Stimulated activated memory B cell treated with anti-CD40 and anti-IgM and Interleukin-4, amounts not matched to agents 10 μg/mL and 1 μg/mL and 100 μg/mL, for 72 hours (primary cell): ENCODE measurements around the gene OR4D6.

Experiments
- ATAC-seq: fragments of 150-1000 bp; cut with Tn5 transposase; 2 replicates; pipeline ENCODE4 v1.10.0; 2021
- H3K27ac Mint-ChIP-seq: one replicate; pipeline ENCODE4 v1.8.0; 2022; ENCODE audit warnings: mild to moderate bottlenecking, mixed read lengths
- H3K27me3 Mint-ChIP-seq: one replicate; pipeline ENCODE4 v1.8.0; 2022; ENCODE audit warnings: mixed read lengths
- H3K36me3 Mint-ChIP-seq: one replicate; pipeline ENCODE4 v1.8.0; 2022; ENCODE audit warnings: mixed read lengths
- H3K4me1 Mint-ChIP-seq: one replicate; pipeline ENCODE4 v1.8.0; 2022; ENCODE audit warnings: mixed read lengths
- H3K4me3 Mint-ChIP-seq: one replicate; pipeline ENCODE4 v1.8.0; 2022; ENCODE audit warnings: mild to moderate bottlenecking, moderate library complexity, mixed read lengths
- H3K9me3 Mint-ChIP-seq: one replicate; pipeline ENCODE4 v1.8.0; 2022; ENCODE audit warnings: mixed read lengths

OR4D6 gene

DNA sequence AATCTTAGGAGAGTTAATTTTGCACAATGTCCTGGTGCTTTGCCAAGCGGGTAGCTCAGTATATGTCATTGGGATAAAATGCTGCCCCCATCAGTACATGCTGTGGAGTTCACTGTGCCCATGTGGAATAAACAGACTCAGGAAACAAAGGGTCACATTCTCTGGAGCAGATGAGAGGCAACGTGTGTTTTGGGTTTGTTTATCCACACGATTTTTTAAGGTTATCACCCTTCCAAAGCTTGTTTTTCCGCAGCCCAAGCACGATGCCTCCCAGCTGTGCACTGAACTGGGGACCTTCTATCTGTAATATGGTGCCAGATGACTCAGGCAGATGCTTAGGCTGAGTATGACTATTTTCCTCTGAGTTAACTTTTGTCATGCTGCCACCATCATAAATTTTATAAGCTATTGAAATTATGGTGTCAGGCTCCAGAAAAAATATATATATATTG is 6.5 kb downstream of the OR4D6 start:
- Mint-ChIP-seq H3K4me1 (no peaks in the 10 kb centered on the region), H3K9me3 (no peaks in the 10 kb centered on the region), H3K4me3 (no peak overlapping the region), H3K27me3 (peaks cover 56% of the 10 kb centered on the region), H3K27ac (no peak overlapping the region), H3K36me3 (no peaks in the 10 kb centered on the region)
- ATAC-seq, result no peak

DNA sequence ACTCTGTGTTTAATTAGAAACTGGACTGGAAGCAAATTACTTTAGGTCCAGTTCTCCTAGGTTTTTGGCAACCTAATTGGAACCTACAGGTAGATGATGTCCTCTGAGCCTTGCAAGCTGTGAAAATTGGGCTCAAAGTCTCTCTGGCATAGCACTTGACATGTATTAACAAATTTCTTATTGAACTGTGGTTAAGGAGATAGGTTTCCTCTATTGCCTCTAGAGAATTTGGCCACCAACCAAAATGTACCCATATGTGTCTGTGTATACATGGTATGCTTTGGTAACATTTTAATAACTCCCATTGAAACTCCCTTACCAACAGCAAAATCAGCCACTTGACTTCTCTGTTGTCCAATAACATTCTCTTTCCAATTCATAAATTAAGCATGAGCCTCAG is 16.3 kb downstream of the OR4D6 start, which contains the start of gene OR4D10:
TSS of gene OR4D10 (plus strand) at position 301 of the 400 bp plus-strand sequence. CDS start 4,115 bp downstream, outside the sequence.
- peaks cover 16% of the 10 kb centered on the region for H3K27me3 Mint-ChIP-seq
- no peak within 1 kb of the TSS for H3K4me3 Mint-ChIP-seq
- H3K27ac Mint-ChIP-seq, result no peak within 1 kb of the TSS
- H3K4me1 Mint-ChIP-seq, result peaks cover 12% of the 10 kb centered on the region
- no peak for ATAC-seq
- no peaks in the 10 kb centered on the region for H3K9me3 Mint-ChIP-seq
- no peaks in the 10 kb centered on the region for H3K36me3 Mint-ChIP-seq

DNA sequence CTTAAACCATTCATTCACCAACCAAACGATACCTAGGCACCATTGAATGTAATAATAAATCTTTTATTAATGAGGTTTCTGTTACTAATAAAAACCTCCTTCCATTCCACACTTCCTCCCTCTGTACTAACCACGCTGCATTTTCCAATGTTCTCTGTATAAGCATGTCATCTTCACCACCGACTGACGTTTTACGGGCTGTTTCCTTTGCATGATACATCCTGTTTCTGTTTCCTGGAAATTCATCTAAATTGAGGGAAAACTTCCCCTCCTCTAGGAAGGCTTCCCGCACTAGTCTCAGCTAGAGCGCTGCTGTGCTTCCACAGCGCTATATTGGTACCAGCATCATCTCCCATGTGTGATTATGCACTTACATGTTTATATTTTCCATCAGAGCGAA is 18.4 kb downstream of the OR4D6 start:
- Mint-ChIP-seq H3K9me3 (no peaks in the 10 kb centered on the region), H3K4me3 (no peak overlapping the region), H3K4me1 (peaks cover 12% of the 10 kb centered on the region), H3K27me3 (no peaks in the 10 kb centered on the region), H3K36me3 (no peaks in the 10 kb centered on the region), H3K27ac (no peak overlapping the region)
- no peak for ATAC-seq

DNA sequence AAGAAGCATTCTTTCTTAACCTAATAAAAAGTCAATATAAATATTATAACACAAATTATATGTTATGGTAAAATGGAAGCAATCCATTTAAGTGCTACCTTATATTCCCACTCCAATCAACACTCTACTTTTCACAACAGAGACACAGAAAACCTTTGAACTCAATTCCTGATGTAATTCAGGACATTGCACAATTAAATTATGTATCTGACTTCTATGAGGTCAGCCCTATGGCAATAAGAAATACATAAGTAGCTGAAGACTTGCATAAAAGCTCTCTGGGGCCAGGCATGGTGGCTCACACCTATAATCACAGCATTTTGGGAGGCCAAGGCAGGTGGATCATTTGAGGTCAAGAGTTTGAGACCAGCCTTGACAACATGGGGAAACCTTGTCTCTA is 23.1 kb downstream of the OR4D6 start:
- no peak overlapping the region for H3K4me3 Mint-ChIP-seq
- ATAC-seq, result no peak

DNA sequence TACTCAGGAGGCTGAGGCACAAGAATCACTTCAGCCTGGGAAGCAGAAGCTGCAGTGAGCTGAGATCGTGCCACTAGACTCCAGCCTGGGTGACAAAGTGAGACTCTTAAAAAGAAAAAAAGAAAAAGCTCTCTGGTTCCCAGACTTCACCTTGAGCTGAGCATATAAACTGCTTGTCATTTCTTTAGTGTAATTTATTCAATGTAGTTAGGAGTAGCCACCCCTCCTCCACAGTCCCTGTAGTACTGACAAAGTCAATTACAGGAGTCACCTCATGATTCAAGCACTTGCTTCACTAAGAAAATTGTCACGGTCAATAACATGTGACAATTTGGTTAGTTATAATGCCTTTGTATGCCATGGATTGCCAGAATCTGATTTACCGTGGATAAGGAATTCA is 23.6 kb downstream of the OR4D6 start:
- no peaks in the 10 kb centered on the region for H3K9me3 Mint-ChIP-seq
- H3K4me3 Mint-ChIP-seq, result no peak overlapping the region
- H3K27ac Mint-ChIP-seq, result no peak overlapping the region
- no peak for ATAC-seq
- H3K36me3 Mint-ChIP-seq, result no peaks in the 10 kb centered on the region
- H3K4me1 Mint-ChIP-seq, result peaks cover 12% of the 10 kb centered on the region
- H3K27me3 Mint-ChIP-seq, result no peaks in the 10 kb centered on the region

More for the DNA sequence above, 23.1 kb downstream of the OR4D6 start:
- Mint-ChIP-seq H3K27me3 (no peaks in the 10 kb centered on the region), H3K27ac (no peak overlapping the region), H3K9me3 (no peaks in the 10 kb centered on the region), H3K36me3 (no peaks in the 10 kb centered on the region), H3K4me1 (peaks cover 12% of the 10 kb centered on the region)

DNA sequence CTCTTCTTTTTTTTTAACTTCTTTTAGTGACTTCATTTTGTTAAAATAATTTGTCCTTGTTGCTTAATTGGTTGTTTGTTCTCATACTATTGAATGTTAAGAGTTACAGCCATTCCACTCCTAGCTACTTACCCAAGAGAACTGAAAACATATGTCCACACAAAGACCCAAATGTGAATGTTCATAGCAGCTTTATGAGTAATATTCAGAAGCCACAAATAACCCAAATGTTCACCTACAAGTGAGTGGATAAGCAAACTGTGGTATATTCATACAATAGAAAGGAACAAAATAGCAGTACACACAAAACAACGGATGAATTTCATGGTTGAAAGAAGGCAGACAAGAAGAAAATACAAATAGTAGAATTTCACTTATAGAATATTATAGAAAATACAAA is 45.2 kb downstream of the OR4D6 start:
- Mint-ChIP-seq H3K4me3 (no peak overlapping the region), H3K9me3 (peaks cover 5% of the 10 kb centered on the region), H3K27ac (no peak overlapping the region), H3K27me3 (peaks cover 58% of the 10 kb centered on the region), H3K36me3 (no peaks in the 10 kb centered on the region), H3K4me1 (no peaks in the 10 kb centered on the region)
- no peak for ATAC-seq

DNA sequence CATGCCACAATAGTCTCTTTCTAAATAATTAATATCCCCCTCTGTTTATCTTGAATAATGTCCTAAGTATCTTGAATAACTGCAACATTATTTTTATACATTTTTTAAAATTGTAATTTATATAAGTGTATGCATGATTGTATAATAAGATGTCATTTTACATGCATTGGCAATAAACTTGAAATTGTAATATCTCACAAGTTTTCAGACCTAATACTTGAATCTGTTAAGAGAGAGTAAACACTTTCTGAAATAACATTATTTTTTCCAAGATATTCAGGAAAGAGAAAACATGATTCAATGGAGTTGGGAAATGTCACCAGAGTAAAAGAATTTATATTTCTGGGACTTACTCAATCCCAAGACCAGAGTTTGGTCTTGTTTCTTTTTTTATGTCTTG is 46.5 kb downstream of the OR4D6 start, which contains the start of gene OR4D11:
TSS of gene OR4D11 (plus strand) at position 301 of the 400 bp plus-strand sequence. CDS start at position 301, 0 bp downstream.
- no peak within 1 kb of the TSS for H3K4me3 Mint-ChIP-seq
- H3K4me1 Mint-ChIP-seq, result no peaks in the 10 kb centered on the region
- no peak within 1 kb of the TSS for H3K27ac Mint-ChIP-seq
- no peaks in the 10 kb centered on the region for H3K36me3 Mint-ChIP-seq
- H3K9me3 Mint-ChIP-seq, result peaks cover 5% of the 10 kb centered on the region
- peaks cover 49% of the 10 kb centered on the region for H3K27me3 Mint-ChIP-seq
- no peak for ATAC-seq
